Sigmoid colon (tissue), 7 donors: ENCODE data around the gene NLRP5. TPM values are rescaled to one million over a fixed set of nuclear protein-coding genes. Genes with fewer than 3 reads are reported as not detected.

Source experiments
- DNase-seq: peaks from one replicate; pipeline ENCODE4 v3.0.0-alpha.2; 2019
- H3K27ac ChIP-seq, 4 donors: fragments of 200-600 bp; sonication (generic); one replicate each; pipeline ENCODE4 v1.5.1; 2016 to 2019; ENCODE audit warnings: mild to moderate bottlenecking in 1 of 4
- H3K27me3 ChIP-seq, 3 donors: fragments of 200-600 bp; sonication (generic); one replicate each; pipeline ENCODE4 v1.5.1; 2019; ENCODE audit warnings: mild to moderate bottlenecking in 1 of 3
- H3K36me3 ChIP-seq, 4 donors: fragments of 200-600 bp; sonication (generic); one replicate each; pipeline ENCODE4 v1.5.1; 2016 to 2019
- H3K4me1 ChIP-seq, 4 donors: fragments of 200-600 bp; sonication (generic); one replicate each; pipeline ENCODE4 v1.5.1; 2017 to 2019
- H3K4me3 ChIP-seq, 4 donors: fragments of 200-600 bp; sonication (generic); one replicate each; pipeline ENCODE4 v1.5.1; 2017 to 2019; ENCODE audit warnings: mild to moderate bottlenecking in 2 of 4, moderate library complexity in 1 of 4
- H3K9me3 ChIP-seq, 4 donors: fragments of 200-600 bp in 3 of 4; sonication (generic) in 3 of 4; one replicate each; pipeline versions ENCODE4 v1.5.1 to v1.6.1; 2013 to 2019
- EP300 ChIP-seq, 4 donors: sonication (generic); formaldehyde crosslinking; IDR thresholded peaks; one replicate each; pipeline ENCODE4 v1.6.1; 2017; ENCODE audit warnings: antibody characterized with exemption in 4 of 4
- POLR2A ChIP-seq, 2 donors: fragments of 450-650 bp; IDR thresholded peaks; one replicate each; pipeline ENCODE4 v1.6.1; 2016; ENCODE audit warnings: antibody characterized with exemption in 2 of 2, mild to moderate bottlenecking in 2 of 2, moderate library complexity in 2 of 2
- POLR2AphosphoS5 ChIP-seq, 4 donors: sonication (generic); formaldehyde crosslinking; IDR thresholded peaks; one replicate each; pipeline ENCODE4 v1.6.1; 2017; ENCODE audit warnings: antibody characterized with exemption in 4 of 4
- WGBS, 2 donors: extraction: QIAGEN DNeasy Blood & Tissue Kit; methylation state at CpG; one replicate each; pipeline ENCODE4 v1.1.7; 2013; 5-methylcytosine and 5-hydroxymethylcytosine counted together
- intact Hi-C: fragments of 100-400 bp; cut with DNase I; formaldehyde crosslinking; loops from one replicate; pipeline ENCODE4 v1.15.1; 2023
- polyA plus RNA-seq, 3 donors: library from polyadenylated mRNA; stranded (reverse); fragments of 200-250 nt; gene quantifications; one replicate each; pipeline ENCODE4 v1.2.3, GENCODE V29; 2013
- total RNA-seq, 4 donors: library from RNA; depleted of rRNA; stranded (reverse); fragments of >200 nt; gene quantifications; one replicate each; pipeline ENCODE4 v1.1.0, GENCODE V29; 2016
- TF ChIP-seq, protein P1 (sequence below), 4 experiments: fragments of 450-650 bp in 3 of 4; fragments of 200-600 bp in 1 of 4; IDR thresholded peaks; one replicate each; pipeline ENCODE4 v1.5.1; 2016 to 2019; ENCODE audit warnings: antibody characterized with exemption in 4 of 4, mild to moderate bottlenecking in 3 of 4, moderate library complexity in 2 of 4
- donor health status: healthy with polysubstance abuse.
- donor health status: Bipolar disorder and iron deficiency.
- donor health status: healthy.

NLRP5 gene
- total and polyA plus RNA-seq, 7 donors, result not detected

GRCh38 chr19:56106993-56107392 lies 120.4 kb downstream of the NLRP5 start:
- Histone ChIP-seq H3K4me1 (peaks cover 0 to 74% (median 74%) of the 10 kb centered on the region in 4 donors), H3K9me3 (no peaks in the 10 kb centered on the region), H3K4me3 (no peak overlapping the region), H3K36me3 (peaks cover 0 to 13% (median 11%) of the 10 kb centered on the region in 4 donors), H3K27me3 (no peaks in the 10 kb centered on the region), H3K27ac (peak overlapping the region; percentile 80 to 89 (median 82))
- no peak for DNase-seq
- 69 to 87% methylated on average over 11 of the region's 11 CpGs for WGBS, 2 donors
- intact Hi-C loops, result no loop called here
- no peak for TF ChIP-seq POLR2A (IDR thresholded peaks at IDR 0.05)
- TF ChIP-seq, protein P1, sequence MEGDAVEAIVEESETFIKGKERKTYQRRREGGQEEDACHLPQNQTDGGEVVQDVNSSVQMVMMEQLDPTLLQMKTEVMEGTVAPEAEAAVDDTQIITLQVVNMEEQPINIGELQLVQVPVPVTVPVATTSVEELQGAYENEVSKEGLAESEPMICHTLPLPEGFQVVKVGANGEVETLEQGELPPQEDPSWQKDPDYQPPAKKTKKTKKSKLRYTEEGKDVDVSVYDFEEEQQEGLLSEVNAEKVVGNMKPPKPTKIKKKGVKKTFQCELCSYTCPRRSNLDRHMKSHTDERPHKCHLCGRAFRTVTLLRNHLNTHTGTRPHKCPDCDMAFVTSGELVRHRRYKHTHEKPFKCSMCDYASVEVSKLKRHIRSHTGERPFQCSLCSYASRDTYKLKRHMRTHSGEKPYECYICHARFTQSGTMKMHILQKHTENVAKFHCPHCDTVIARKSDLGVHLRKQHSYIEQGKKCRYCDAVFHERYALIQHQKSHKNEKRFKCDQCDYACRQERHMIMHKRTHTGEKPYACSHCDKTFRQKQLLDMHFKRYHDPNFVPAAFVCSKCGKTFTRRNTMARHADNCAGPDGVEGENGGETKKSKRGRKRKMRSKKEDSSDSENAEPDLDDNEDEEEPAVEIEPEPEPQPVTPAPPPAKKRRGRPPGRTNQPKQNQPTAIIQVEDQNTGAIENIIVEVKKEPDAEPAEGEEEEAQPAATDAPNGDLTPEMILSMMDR (IDR thresholded peaks at IDR 0.05), result no peak
- no peak for TF ChIP-seq POLR2AphosphoS5 (IDR thresholded peaks at IDR 0.05)
- no peak for TF ChIP-seq EP300 (IDR thresholded peaks at IDR 0.05)

DNA sequence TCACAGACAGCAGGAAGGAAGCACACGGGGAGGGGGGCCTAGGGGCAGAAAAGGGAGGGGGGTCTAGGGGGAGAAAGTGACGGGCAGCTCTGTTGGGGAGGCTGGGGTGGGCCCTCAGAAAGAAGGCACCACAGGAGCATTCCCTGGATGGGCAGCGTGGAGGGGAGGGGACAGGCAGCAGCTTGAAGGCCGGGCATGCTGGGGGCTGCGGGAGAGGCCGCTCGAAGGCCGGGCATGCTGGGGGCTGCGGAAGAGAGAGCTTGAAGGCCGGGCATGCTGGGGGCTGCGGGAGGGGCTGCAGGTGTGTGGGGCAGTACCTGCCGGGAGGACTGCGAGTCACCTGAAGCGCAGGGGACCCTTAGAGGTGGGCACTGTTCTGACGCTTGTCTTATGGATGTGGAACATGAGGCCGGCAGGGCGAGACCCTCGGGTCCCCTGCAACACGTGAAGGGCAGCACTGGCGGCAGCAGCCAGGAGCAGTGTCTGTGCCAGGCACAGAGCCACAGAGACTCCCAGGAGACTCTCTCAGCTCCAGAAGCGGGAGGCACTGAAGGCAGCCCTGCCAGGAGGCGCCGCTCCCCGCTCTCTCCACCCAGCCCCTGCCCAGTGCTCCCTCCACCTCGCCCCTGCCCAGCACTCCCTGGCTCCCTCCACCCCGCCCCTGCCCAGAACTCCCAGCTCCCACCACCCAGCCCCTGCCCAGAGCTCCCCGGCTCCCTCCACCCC lies 121.2 kb downstream of the NLRP5 start:
- Histone ChIP-seq H3K27ac (peak overlapping the region; percentile 80 to 89 (median 82)), H3K27me3 (no peaks in the 10 kb centered on the region), H3K9me3 (no peaks in the 10 kb centered on the region), H3K36me3 (peaks cover 0 to 5% (median 4%) of the 10 kb centered on the region in 4 donors), H3K4me3 (peak overlapping the region in 3 of 4 donors; percentile 28 to 40 (median 35)), H3K4me1 (peaks cover 0 to 82% (median 82%) of the 10 kb centered on the region in 4 donors)
- 49 to 74% methylated on average over 27 of the region's 27 CpGs for WGBS, 2 donors
- TF ChIP-seq, protein P1 (IDR thresholded peaks at IDR 0.05), result no peak
- TF ChIP-seq POLR2A (IDR thresholded peaks at IDR 0.05) (no peak), EP300 (IDR thresholded peaks at IDR 0.05) (no peak), POLR2AphosphoS5 (IDR thresholded peaks at IDR 0.05) (no peak)
- intact Hi-C loops, result no loop called here
- DNase-seq, result peak; percentile 78

DNA sequence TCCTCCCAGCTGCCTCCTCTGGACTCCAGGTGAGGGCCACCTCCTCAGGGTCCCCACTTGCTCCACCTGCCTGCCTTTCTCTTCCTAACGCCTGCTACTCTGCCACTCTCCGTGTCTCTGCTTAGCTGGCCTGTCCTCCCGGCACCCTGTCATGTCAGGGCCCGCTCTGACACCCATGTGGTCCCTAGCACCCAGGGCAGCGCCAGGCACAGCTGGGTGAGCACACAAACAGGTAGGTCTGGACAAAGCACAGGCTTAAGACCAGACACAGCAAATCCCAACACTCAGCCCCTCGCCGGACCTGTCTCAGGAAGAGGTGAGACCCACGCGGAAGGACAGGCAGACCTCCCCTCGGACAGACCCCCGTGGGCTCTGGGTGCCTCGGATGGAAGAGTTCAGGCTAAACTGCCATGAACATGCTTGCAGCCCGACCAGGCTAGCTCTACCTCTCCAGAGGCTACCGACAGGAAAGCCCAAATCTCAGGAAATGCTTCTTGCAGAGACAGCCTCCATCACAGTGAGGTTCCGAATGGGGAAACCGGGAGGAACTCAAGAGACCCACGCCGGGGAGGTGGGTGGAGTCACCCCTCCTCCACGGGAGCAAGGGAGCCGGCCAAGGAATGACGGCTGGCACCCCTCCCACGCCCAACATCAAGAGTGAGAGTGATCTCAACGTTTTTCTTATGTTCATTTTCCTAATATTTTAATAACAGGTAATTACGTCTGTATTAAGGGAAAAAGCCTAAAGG lies 122.0 kb downstream of the NLRP5 start:
- TF ChIP-seq, protein P1 (IDR thresholded peaks at IDR 0.05), result no peak
- TF ChIP-seq POLR2A (IDR thresholded peaks at IDR 0.05), result no peak
- TF ChIP-seq EP300 (IDR thresholded peaks at IDR 0.05), result no peak
- no peak for TF ChIP-seq POLR2AphosphoS5 (IDR thresholded peaks at IDR 0.05)
- WGBS, 2 donors, result 37 to 51% methylated on average over 24 of the region's 24 CpGs

GRCh38 chr19:56109226-56109625 lies 122.7 kb downstream of the NLRP5 start:
- Histone ChIP-seq H3K27ac (peak overlapping the region; percentile 80 to 89 (median 82)), H3K27me3 (no peaks in the 10 kb centered on the region), H3K4me3 (peak overlapping the region in 3 of 4 donors; percentile 28 to 40 (median 35)), H3K36me3 (no peaks in the 10 kb centered on the region), H3K9me3 (no peaks in the 10 kb centered on the region), H3K4me1 (peaks cover 0 to 97% (median 91%) of the 10 kb centered on the region in 4 donors)
- WGBS, 2 donors, result 49 to 53% methylated on average over 13 of the region's 13 CpGs
- intact Hi-C loops, result no loop called here
- TF ChIP-seq POLR2AphosphoS5 (IDR thresholded peaks at IDR 0.05) (no peak), POLR2A (IDR thresholded peaks at IDR 0.05) (no peak), EP300 (IDR thresholded peaks at IDR 0.05) (no peak)
- TF ChIP-seq, protein P1 (IDR thresholded peaks at IDR 0.05), result no peak
- DNase-seq, result no peak

More for the DNA sequence above, 122.0 kb downstream of the NLRP5 start:
- H3K9me3 ChIP-seq, result no peaks in the 10 kb centered on the region
- intact Hi-C loops, result no loop called here
- H3K36me3 ChIP-seq, result no peaks in the 10 kb centered on the region
- no peak for DNase-seq
- peak overlapping the region; percentile 6 to 40 (median 32) for H3K4me3 ChIP-seq
- peaks cover 0 to 91% (median 85%) of the 10 kb centered on the region in 4 donors for H3K4me1 ChIP-seq
- peak overlapping the region; percentile 80 to 89 (median 82) for H3K27ac ChIP-seq
- H3K27me3 ChIP-seq, result no peaks in the 10 kb centered on the region
